Stimulated activated CD8-positive, alpha-beta memory T cell treated with anti-CD3 and anti-CD28 coated beads, Interleukin-4, amount 100 ng/mL, for 1 hour (primary cell): Measurements from ENCODE around the gene ZNF892.
"Not testable (repeated sequence)": the region's sequence is repeated elsewhere in the genome, so short reads cannot be mapped to it uniquely, and the experiment has no call there.

Experiments
- DNase-seq, 2 donors: peaks; one replicate each; pipeline ENCODE4 v3.0.0-alpha.2; 2020; ENCODE audit warnings: low read depth in 2 of 2, low spot score in 1 of 2

ZNF892 gene

DNA sequence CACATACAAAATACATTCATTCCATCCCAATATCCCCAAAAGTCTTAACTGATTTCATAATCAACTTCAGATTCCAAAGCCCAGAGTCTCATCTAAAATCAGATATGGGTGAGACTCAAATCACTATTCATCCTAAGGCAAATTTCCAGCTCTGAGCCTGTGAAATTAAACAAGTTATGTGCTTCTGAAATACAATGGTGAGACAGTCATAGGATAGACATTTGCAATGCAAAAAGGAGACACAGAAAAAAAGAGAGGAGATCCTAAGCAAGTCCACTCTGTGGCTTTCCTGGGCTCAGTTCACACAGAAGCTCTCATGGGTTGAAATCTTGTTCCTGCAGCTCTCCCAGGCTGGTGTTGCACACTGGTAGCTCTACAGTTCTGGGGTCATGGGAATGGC lies 18.3 kb downstream of the ZNF892 start:
- no peak for DNase-seq

- DNase-seq = no peak
Observed at GRCh38 chr2:95231723-95232122, 24.4 kb downstream of the ZNF892 start.

GRCh38 chr2:95232232-95232631 lies 24.9 kb downstream of the ZNF892 start:
- DNase-seq = no peak

DNA sequence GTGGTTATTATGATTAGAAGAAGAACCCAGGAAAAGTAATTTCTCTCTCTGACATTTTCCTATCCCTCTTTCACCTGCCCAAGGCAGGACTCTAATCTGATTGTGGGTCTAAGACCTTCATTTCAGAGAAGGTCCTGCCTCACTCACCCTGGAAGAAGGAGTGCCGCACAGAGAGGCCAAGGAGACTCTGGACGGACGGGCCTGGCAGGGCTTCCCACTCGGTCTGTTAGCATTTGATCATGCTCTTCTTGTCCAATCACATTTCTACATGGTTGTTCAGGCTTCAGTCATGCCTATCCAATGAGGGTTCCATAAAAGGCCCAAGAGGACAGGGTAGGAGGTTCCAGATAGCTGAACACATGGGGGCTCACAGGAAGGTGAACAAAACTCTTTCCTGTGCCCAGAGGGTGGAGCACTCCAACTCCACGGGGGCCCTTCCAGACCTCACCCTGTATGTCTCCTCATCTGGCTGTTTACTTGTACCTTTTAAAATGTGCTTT lies 27.0 kb downstream of the ZNF892 start:
- no peak for DNase-seq

- no peak for DNase-seq
Observed at GRCh38 chr2:95234816-95235215, 27.5 kb downstream of the ZNF892 start.

DNA sequence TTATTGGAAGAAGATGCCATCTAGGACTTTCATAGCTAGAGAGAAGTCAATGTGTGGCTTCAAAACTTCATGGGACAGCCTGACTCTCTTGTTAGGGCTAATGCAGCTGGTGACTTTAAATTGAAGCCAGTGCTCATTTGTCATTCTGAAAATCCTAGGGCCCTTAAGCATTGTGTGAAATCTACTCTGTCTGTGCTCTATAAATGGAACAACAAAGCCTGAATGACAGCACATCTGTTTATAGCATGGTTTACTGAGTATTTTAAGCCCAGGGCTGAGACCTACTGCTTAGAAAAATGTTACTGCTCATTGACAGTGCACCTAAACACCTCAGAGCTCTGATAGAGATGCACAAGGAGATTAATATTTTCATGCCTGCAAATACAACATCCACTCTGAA lies 30.8 kb downstream of the ZNF892 start:
- DNase-seq = no peak

GRCh38 chr2:95240091-95240490 lies 32.8 kb downstream of the ZNF892 start:
- no peak for DNase-seq

DNA sequence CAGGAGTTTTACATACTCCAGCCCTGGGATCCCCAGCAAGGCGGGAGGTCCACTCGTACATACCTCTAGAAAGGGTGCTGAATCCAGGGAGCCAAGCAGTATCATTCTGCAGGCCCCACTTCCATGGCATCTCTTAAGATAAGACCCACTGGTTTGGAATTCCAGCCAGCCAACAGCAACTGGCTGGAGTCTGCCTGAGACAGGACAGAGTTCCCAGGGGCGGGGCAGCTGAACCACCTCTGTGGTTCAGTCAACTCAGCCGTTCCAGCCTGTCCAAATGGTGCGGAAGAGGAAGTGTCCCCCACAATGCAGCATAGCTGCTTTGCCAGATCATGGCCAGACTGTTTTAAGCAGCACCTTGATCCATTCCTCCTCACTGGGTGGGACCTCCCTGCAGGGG lies 33.2 kb downstream of the ZNF892 start:
- no peak for DNase-seq

GRCh38 chr2:95242084-95242483 lies 34.8 kb downstream of the ZNF892 start:
- DNase-seq = not testable (repeated sequence)
